Neuronal stem cell (in vitro differentiated cells): ENCODE data around the gene PLXNC1.

Experiments
- DNase-seq: peaks from one replicate; pipeline ENCODE4 v3.0.0-alpha.2; 2013; ENCODE audit warnings: low spot score
- H2AFZ ChIP-seq: one replicate; pipeline ENCODE4 v1.6.1; 2013; ENCODE audit warnings: mild to moderate bottlenecking, low read length, inconsistent platforms
- H2AK5ac ChIP-seq: 2 replicates; pipeline ENCODE4 v1.6.1; 2013; ENCODE audit warnings: low read depth, mild to moderate bottlenecking, inconsistent platforms, low read length, moderate library complexity, mixed read lengths
- H2BK120ac ChIP-seq: 2 replicates; pipeline ENCODE4 v1.6.1; 2013; ENCODE audit warnings: low read depth, mild to moderate bottlenecking, inconsistent platforms, low read length, moderate library complexity, mixed read lengths
- H2BK12ac ChIP-seq: one replicate; pipeline ENCODE4 v1.6.1; 2013; ENCODE audit warnings: low read length, inconsistent platforms
- H2BK15ac ChIP-seq: 2 replicates; pipeline ENCODE4 v1.6.1; 2013; ENCODE audit warnings: mild to moderate bottlenecking, low read length, inconsistent platforms, mixed read lengths
- H2BK5ac ChIP-seq: one replicate; pipeline ENCODE4 v1.6.1; 2013; ENCODE audit warnings: inconsistent platforms, mild to moderate bottlenecking, low read length, moderate library complexity
- H3K14ac ChIP-seq: one replicate; pipeline ENCODE4 v1.6.1; 2013; ENCODE audit warnings: low read length, inconsistent platforms
- H3K18ac ChIP-seq: 2 replicates; pipeline ENCODE4 v1.6.1; 2013; ENCODE audit warnings: low read length, inconsistent platforms
- H3K23ac ChIP-seq: 2 replicates; pipeline ENCODE4 v1.6.1; 2013; ENCODE audit warnings: low read depth, mild to moderate bottlenecking, mixed read lengths, low read length, inconsistent platforms; ENCODE audit not compliant: poor library complexity
- H3K27ac ChIP-seq: replicated peaks from 3 replicates; pipeline ENCODE4 v1.5.1; 2013; ENCODE audit warnings: low read length, inconsistent platforms
- H3K27me3 ChIP-seq, 3 experiments: 2 replicates each; pipeline ENCODE4 v1.6.1; 2013; ENCODE audit warnings: low read length in 3 of 3, mild to moderate bottlenecking in 2 of 3, inconsistent platforms in 1 of 3, low read depth in 1 of 3, mixed read lengths in 1 of 3, moderate library complexity in 1 of 3; ENCODE audit not compliant: control insufficient read depth in 3 of 3, insufficient read depth in 3 of 3
- H3K36me3 ChIP-seq, 2 donors: replicated peaks in 1 of 2; 2 replicates each; pipeline ENCODE4 v1.6.1; 2013; ENCODE audit warnings: low read length in 2 of 2; ENCODE audit not compliant: control insufficient read depth in 2 of 2, insufficient read depth in 2 of 2
- H3K4ac ChIP-seq: 2 replicates; pipeline ENCODE4 v1.6.1; 2013; ENCODE audit warnings: inconsistent platforms, mild to moderate bottlenecking, low read length, moderate library complexity
- H3K4me1 ChIP-seq, 2 donors: 1 replicate in 1 of 2; 2 replicates in 1 of 2; pipeline ENCODE4 v1.6.1; 2013; ENCODE audit warnings: low read length in 2 of 2, low read depth in 1 of 2; ENCODE audit not compliant: control insufficient read depth in 2 of 2, insufficient read depth in 1 of 2
- H3K4me2 ChIP-seq: one replicate; pipeline ENCODE4 v1.6.1; 2013; ENCODE audit warnings: mild to moderate bottlenecking, low read length, inconsistent platforms; ENCODE audit not compliant: insufficient read depth, poor library complexity, severe bottlenecking
- H3K4me3 ChIP-seq, 2 donors: 2 replicates each; pipeline ENCODE4 v1.5.1; 2013; ENCODE audit warnings: low read length in 2 of 2, mild to moderate bottlenecking in 2 of 2, inconsistent platforms in 1 of 2, moderate library complexity in 1 of 2
- H3K79me1 ChIP-seq: one replicate; pipeline ENCODE4 v1.6.1; 2013; ENCODE audit warnings: low read depth, mild to moderate bottlenecking, inconsistent platforms, low read length, moderate library complexity
- H3K9ac ChIP-seq: one replicate; pipeline ENCODE4 v1.6.1; 2013; ENCODE audit warnings: mild to moderate bottlenecking, low read depth, low read length, inconsistent platforms; ENCODE audit not compliant: poor library complexity
- H3K9me3 ChIP-seq, 2 donors: replicated peaks in 1 of 2; 2 replicates each; pipeline versions ENCODE3 to v1.6.1; 2013; ENCODE audit warnings: low read length in 2 of 2, mild to moderate bottlenecking in 2 of 2, inconsistent platforms in 1 of 2, low read depth in 1 of 2, mixed read lengths in 1 of 2, moderate library complexity in 1 of 2; ENCODE audit not compliant: control insufficient read depth in 2 of 2, insufficient read depth in 1 of 2
- H4K8ac ChIP-seq: one replicate; pipeline ENCODE4 v1.6.1; 2013; ENCODE audit warnings: low read depth, mild to moderate bottlenecking, inconsistent platforms, low read length, moderate library complexity
- H4K91ac ChIP-seq: one replicate; pipeline ENCODE4 v1.6.1; 2013; ENCODE audit warnings: low read length, low read depth, mild to moderate bottlenecking, inconsistent platforms; ENCODE audit not compliant: poor library complexity
- WGBS, 2 donors: extraction: QIAGEN DNeasy Blood & Tissue Kit; methylation state at CpG; one replicate each; pipeline ENCODE4 v1.1.7; 2013; ENCODE audit warnings: missing lambda C conversion rate in 2 of 2, mixed read lengths in 1 of 2; ENCODE audit not compliant: insufficient read length in 2 of 2, insufficient replicate concordance in 1 of 2; ENCODE audit errors: extremely low coverage in 2 of 2; 5-methylcytosine and 5-hydroxymethylcytosine counted together

Gene PLXNC1

GRCh38 chr12:94271351-94271750, 123.0 kb downstream of the PLXNC1 start:
- no peak overlapping the region for H3K23ac ChIP-seq
- no peak overlapping the region for H3K4me2 ChIP-seq
- no peak overlapping the region for H4K8ac ChIP-seq
- H3K9ac ChIP-seq: no peak overlapping the region
- H2BK5ac ChIP-seq: no peak overlapping the region
- no peaks in the 10 kb centered on the region for H3K9me3 ChIP-seq
- no peaks in the 10 kb centered on the region for H3K27me3 ChIP-seq
- H3K18ac ChIP-seq: no peak overlapping the region
- no peak overlapping the region for H2AK5ac ChIP-seq
- H3K4ac ChIP-seq: no peak overlapping the region
- no peaks in the 10 kb centered on the region for H3K36me3 ChIP-seq
- H2AFZ ChIP-seq: no peak overlapping the region
- no peak overlapping the region for H3K27ac ChIP-seq
- H3K4me1 ChIP-seq: no peaks in the 10 kb centered on the region
- no peak overlapping the region for H3K4me3 ChIP-seq
- H3K14ac ChIP-seq: no peak overlapping the region
- H4K91ac ChIP-seq: no peak overlapping the region
- H2BK120ac ChIP-seq: no peak overlapping the region
- H2BK12ac ChIP-seq: no peak overlapping the region
- no peak overlapping the region for H2BK15ac ChIP-seq
- no peak for DNase-seq
- no CpG with 5 or more reads among the region's 6 CpGs for WGBS, 2 donors
- H3K79me1 ChIP-seq: no peaks in the 10 kb centered on the region

GRCh38 chr12:94272280-94272679, 123.9 kb downstream of the PLXNC1 start:
- H2BK120ac ChIP-seq: no peak overlapping the region
- H3K4me1 ChIP-seq: peaks cover 0 to under 1% of the 10 kb centered on the region in 2 donors
- H2AK5ac ChIP-seq: peak overlapping the region; percentile 20
- H3K9ac ChIP-seq: no peak overlapping the region
- H3K79me1 ChIP-seq: no peaks in the 10 kb centered on the region
- H4K91ac ChIP-seq: no peak overlapping the region
- no peak overlapping the region for H2BK5ac ChIP-seq
- H3K36me3 ChIP-seq: no peaks in the 10 kb centered on the region
- peak overlapping the region; percentile 51 for H3K18ac ChIP-seq
- DNase-seq: no peak
- no peak overlapping the region for H3K27ac ChIP-seq
- no peak overlapping the region for H3K4me3 ChIP-seq
- no peak overlapping the region for H2AFZ ChIP-seq
- H3K9me3 ChIP-seq: no peaks in the 10 kb centered on the region
- H3K4ac ChIP-seq: no peak overlapping the region
- H3K23ac ChIP-seq: no peak overlapping the region
- no peak overlapping the region for H2BK15ac ChIP-seq
- H3K4me2 ChIP-seq: no peak overlapping the region
- H4K8ac ChIP-seq: no peak overlapping the region
- H2BK12ac ChIP-seq: no peak overlapping the region
- no peaks in the 10 kb centered on the region for H3K27me3 ChIP-seq
- H3K14ac ChIP-seq: no peak overlapping the region
- no CpG with 5 or more reads among the region's 5 CpGs for WGBS, 2 donors

DNA sequence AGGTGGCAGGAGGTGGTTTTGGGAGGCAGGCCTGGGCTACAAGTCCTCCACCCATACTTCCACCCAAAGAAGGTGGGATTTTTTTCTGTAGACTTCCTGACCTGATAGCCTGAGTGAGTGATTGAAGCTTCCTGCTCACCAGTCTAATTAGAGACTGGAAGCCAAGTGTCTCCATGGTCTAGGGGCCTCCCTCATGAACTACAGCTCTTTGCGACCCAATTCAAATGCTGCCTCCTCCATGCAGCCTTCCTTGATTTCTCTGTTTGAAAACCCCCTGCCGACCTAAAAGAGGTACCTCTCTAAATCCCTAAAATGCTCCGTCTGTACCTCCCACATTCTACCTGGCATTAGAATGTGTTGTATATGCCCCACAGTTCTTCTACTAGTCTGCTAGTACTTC, 124.9 kb downstream of the PLXNC1 start:
- Histone ChIP-seq H3K27ac (no peak overlapping the region), H3K23ac (no peak overlapping the region), H3K9me3 (no peaks in the 10 kb centered on the region), H3K14ac (no peak overlapping the region), H2BK5ac (no peak overlapping the region), H4K8ac (no peak overlapping the region), H3K18ac (no peak overlapping the region), H3K79me1 (no peaks in the 10 kb centered on the region), H3K36me3 (no peaks in the 10 kb centered on the region), H3K4me3 (no peak overlapping the region), H2BK12ac (no peak overlapping the region), H3K4ac (no peak overlapping the region), H3K9ac (no peak overlapping the region), H2AFZ (no peak overlapping the region), H4K91ac (no peak overlapping the region), H2AK5ac (no peak overlapping the region), H2BK15ac (no peak overlapping the region), H3K4me1 (peaks cover 0 to 3% of the 10 kb centered on the region in 2 donors), H2BK120ac (no peak overlapping the region), H3K27me3 (no peaks in the 10 kb centered on the region), H3K4me2 (no peak overlapping the region)
- WGBS, 2 donors: no CpG with 5 or more reads among the region's 3 CpGs
- no peak for DNase-seq

DNA sequence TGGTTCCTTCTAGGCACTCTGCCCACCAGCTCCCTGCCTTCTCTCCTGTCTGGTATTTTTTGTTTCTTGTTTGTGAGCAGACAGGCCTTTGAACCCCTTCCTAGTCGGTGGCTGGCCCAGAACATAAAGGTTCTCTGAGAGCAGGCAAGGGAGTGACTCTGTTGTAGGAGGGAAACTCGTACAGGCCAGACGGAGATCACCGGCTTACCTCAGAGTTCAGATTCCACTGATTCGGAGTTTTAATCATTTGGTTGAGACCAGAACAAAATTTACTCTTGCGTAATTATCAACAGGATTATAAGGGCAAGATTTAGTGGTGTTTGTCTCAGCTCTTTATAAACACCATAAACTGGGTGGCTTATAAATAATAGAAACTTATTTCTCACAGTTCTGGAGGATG, 128.3 kb downstream of the PLXNC1 start:
- Histone ChIP-seq H3K14ac (no peak overlapping the region), H4K8ac (no peak overlapping the region), H4K91ac (no peak overlapping the region), H3K79me1 (no peaks in the 10 kb centered on the region), H3K23ac (no peak overlapping the region), H3K4me1 (peaks cover 0 to 6% of the 10 kb centered on the region in 2 donors), H2AFZ (no peak overlapping the region), H3K4me2 (no peak overlapping the region), H3K18ac (no peak overlapping the region), H2BK120ac (no peak overlapping the region), H2BK15ac (no peak overlapping the region), H3K9me3 (no peaks in the 10 kb centered on the region), H2AK5ac (no peak overlapping the region), H3K27me3 (no peaks in the 10 kb centered on the region), H2BK12ac (no peak overlapping the region), H3K27ac (no peak overlapping the region), H3K4ac (no peak overlapping the region), H3K4me3 (no peak overlapping the region), H2BK5ac (no peak overlapping the region), H3K9ac (no peak overlapping the region), H3K36me3 (no peaks in the 10 kb centered on the region)
- no CpG with 5 or more reads among the region's 6 CpGs for WGBS, 2 donors
- DNase-seq: no peak
